HUES6 (cell line): ENCODE results near the gene PTGDR2.

ENCODE experiments used
- H3K27ac ChIP-seq: 2 replicates; pipeline ENCODE4 v1.7.0; 2013; ENCODE audit warnings: low read depth, mild to moderate bottlenecking, low read length, inconsistent platforms
- H3K27me3 ChIP-seq: 2 replicates; pipeline ENCODE4 v1.6.1; 2013; ENCODE audit warnings: low read length; ENCODE audit not compliant: control insufficient read depth, insufficient read depth
- H3K36me3 ChIP-seq: 2 replicates; pipeline ENCODE4 v1.6.1; 2013; ENCODE audit warnings: low read length; ENCODE audit not compliant: control insufficient read depth, insufficient read depth
- H3K4me1 ChIP-seq: 2 replicates; pipeline ENCODE4 v1.6.1; 2013; ENCODE audit warnings: low read length; ENCODE audit not compliant: control insufficient read depth, insufficient read depth
- H3K4me3 ChIP-seq: 2 replicates; pipeline ENCODE4 v1.5.1; 2013; ENCODE audit warnings: low read depth, low read length
- H3K9ac ChIP-seq: one replicate; pipeline ENCODE4 v1.6.1; 2013; ENCODE audit warnings: mild to moderate bottlenecking, low read length
- H3K9me3 ChIP-seq: 2 replicates; pipeline ENCODE4 v1.6.1; 2013; ENCODE audit warnings: low read depth, low read length; ENCODE audit not compliant: control insufficient read depth, insufficient read depth

PTGDR2 gene

GRCh38 chr11:60872961-60873524, 17.3 kb upstream of the PTGDR2 start:
- 0 out of 2 replicates have a peak, but pooled peaks cover 2% of the 10 kb centered on the region for H3K36me3 ChIP-seq
- H3K27ac ChIP-seq, result no peak overlapping the region
- H3K4me1 ChIP-seq, result peaks cover 10% of the 10 kb centered on the region
- H3K27me3 ChIP-seq, result no peaks in the 10 kb centered on the region
- H3K9ac ChIP-seq, result no peak overlapping the region
- H3K4me3 ChIP-seq, result no peak overlapping the region
- no peaks in the 10 kb centered on the region for H3K9me3 ChIP-seq

GRCh38 chr11:60872124-60872960, 16.6 kb upstream of the PTGDR2 start:
- Histone ChIP-seq H3K36me3 (0 out of 2 replicates have a peak, but pooled peaks cover 2% of the 10 kb centered on the region), H3K27ac (no peak overlapping the region), H3K4me1 (peaks cover 10% of the 10 kb centered on the region), H3K27me3 (no peaks in the 10 kb centered on the region), H3K9me3 (no peaks in the 10 kb centered on the region), H3K9ac (no peak overlapping the region), H3K4me3 (no peak overlapping the region)

- Histone ChIP-seq H3K4me1 (peaks cover 10% of the 10 kb centered on the region), H3K27ac (no peak overlapping the region), H3K9me3 (no peaks in the 10 kb centered on the region), H3K36me3 (0 out of 2 replicates have a peak, but pooled peaks cover 2% of the 10 kb centered on the region), H3K9ac (no peak overlapping the region), H3K4me3 (no peak overlapping the region), H3K27me3 (no peaks in the 10 kb centered on the region)
Measured at GRCh38 chr11:60871378-60872061, 15.8 kb upstream of the PTGDR2 start.

- Histone ChIP-seq H3K36me3 (0 out of 2 replicates have a peak, but pooled peaks cover 2% of the 10 kb centered on the region), H3K4me1 (peaks cover 10% of the 10 kb centered on the region), H3K9ac (no peak overlapping the region), H3K27ac (no peak overlapping the region), H3K4me3 (no peak overlapping the region), H3K9me3 (no peaks in the 10 kb centered on the region), H3K27me3 (no peaks in the 10 kb centered on the region)
Measured at GRCh38 chr11:60870733-60871377, 15.1 kb upstream of the PTGDR2 start.

GRCh38 chr11:60870276-60870675, 14.5 kb upstream of the PTGDR2 start:
- H3K4me1 ChIP-seq, result peaks cover 10% of the 10 kb centered on the region
- no peak overlapping the region for H3K4me3 ChIP-seq
- H3K27me3 ChIP-seq, result no peaks in the 10 kb centered on the region
- H3K9me3 ChIP-seq, result no peaks in the 10 kb centered on the region
- H3K36me3 ChIP-seq, result 0 out of 2 replicates have a peak, but pooled peaks cover 2% of the 10 kb centered on the region
- no peak overlapping the region for H3K9ac ChIP-seq
- no peak overlapping the region for H3K27ac ChIP-seq

- H3K36me3 ChIP-seq, result no peaks in the 10 kb centered on the region
- H3K27ac ChIP-seq, result no peak overlapping the region
Measured at GRCh38 chr11:60869451-60869825, 13.7 kb upstream of the PTGDR2 start.

GRCh38 chr11:60868682-60869450, 13.1 kb upstream of the PTGDR2 start:
- no peak overlapping the region for H3K4me3 ChIP-seq
- H3K36me3 ChIP-seq, result no peaks in the 10 kb centered on the region
- H3K9ac ChIP-seq, result no peak overlapping the region
- no peaks in the 10 kb centered on the region for H3K9me3 ChIP-seq
- no peak overlapping the region for H3K27ac ChIP-seq
- H3K4me1 ChIP-seq, result peaks cover 10% of the 10 kb centered on the region
- H3K27me3 ChIP-seq, result no peaks in the 10 kb centered on the region

More at GRCh38 chr11:60869451-60869825, 13.7 kb upstream of the PTGDR2 start:
- Histone ChIP-seq H3K27me3 (no peaks in the 10 kb centered on the region), H3K9ac (no peak overlapping the region), H3K4me1 (peaks cover 10% of the 10 kb centered on the region), H3K4me3 (no peak overlapping the region), H3K9me3 (no peaks in the 10 kb centered on the region)

- Histone ChIP-seq H3K9ac (no peak overlapping the region), H3K27ac (no peak overlapping the region), H3K4me3 (no peak overlapping the region), H3K4me1 (peaks cover 4% of the 10 kb centered on the region), H3K9me3 (no peaks in the 10 kb centered on the region), H3K36me3 (no peaks in the 10 kb centered on the region), H3K27me3 (no peaks in the 10 kb centered on the region)
Measured at GRCh38 chr11:60867871-60868681, 12.3 kb upstream of the PTGDR2 start.

GRCh38 chr11:60866911-60867870, 11.4 kb upstream of the PTGDR2 start, which contains the start of gene ZP1:
Gene ZP1, plus strand, starts transcription at chr11:60867542. Its CDS starts 20 bp downstream, at chr11:60867562.
- Histone ChIP-seq H3K9me3 (no peaks in the 10 kb centered on the region), H3K4me1 (no peaks in the 10 kb centered on the region), H3K27ac (no peak within 1 kb of the TSS), H3K36me3 (no peaks in the 10 kb centered on the region), H3K4me3 (no peak within 1 kb of the TSS), H3K27me3 (no peaks in the 10 kb centered on the region), H3K9ac (no peak within 1 kb of the TSS)
